Measurements from ENCODE around the gene SNUPN. TPM values are rescaled to one million over a fixed set of nuclear protein-coding genes. Genes with fewer than 3 reads are reported as not detected.

The SNUPN gene
- total RNA-seq, 3 donors from 2014 or later, result 18.7 to 23.9 (median 18.9) TPM

DNA sequence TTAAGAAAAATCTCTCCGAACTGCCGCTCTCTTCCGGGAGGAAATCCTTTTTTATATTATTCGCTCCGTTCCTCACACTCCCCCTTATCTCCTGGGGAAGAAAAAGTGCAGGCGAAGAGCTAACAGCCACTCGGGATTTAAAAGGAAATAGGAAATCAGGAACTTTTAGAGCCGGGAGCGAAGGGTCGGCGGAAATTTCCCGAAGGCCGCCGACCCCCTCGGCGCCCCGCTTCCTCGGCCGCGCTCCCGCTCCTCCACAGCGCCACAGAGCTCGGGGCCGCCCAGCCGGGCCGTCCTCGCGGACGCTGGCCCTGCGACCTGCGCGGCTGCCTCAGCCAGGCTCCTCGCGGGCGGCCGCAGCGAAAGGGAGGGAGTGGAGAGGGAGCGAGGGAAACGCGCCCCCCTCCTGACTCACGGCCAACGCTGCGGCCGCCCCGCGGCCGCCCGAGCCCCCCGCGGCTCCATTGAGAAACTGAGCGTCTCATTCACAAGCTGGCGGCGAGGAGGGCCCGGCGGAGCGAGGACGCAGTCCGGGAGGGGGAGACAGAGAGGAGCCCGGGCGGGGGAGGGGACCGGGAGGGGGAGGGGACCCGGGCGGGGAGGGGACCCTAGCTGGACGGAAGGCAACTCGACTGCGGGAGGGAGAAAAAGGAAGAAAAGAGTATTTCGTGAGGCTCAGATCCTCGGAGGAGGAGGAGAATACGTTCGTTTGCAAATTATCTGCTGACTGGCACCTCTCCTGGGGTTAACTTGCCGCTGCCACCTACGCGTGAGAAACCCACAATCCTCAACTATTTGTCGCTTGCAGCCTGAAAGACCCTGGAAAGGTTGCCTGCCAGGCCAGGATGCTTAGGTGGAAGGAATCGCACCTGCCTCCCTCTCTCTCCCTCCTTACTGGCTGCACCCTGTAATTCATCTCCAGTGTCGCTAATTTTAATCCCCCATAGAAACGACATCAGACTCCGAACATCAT is 46.3 kb downstream of the SNUPN start, which contains the start of gene PTPN9:
PTPN9 (minus strand) TSS at position 368 of the 973 bp plus-strand sequence. CDS start 539 bp downstream, outside the sequence.
- Histone ChIP-seq H3K36me3 (ENCODE audit: low read depth) (no peaks in the 10 kb centered on the region), H3K4me1 (ENCODE audit: low read depth) (peaks cover 16% of the 10 kb centered on the region), H3K4me3 (peak within 1 kb of the TSS; percentile 90), H3K9me3 (no peaks in the 10 kb centered on the region)
- peak; percentile 84 to 87 (median 86) for DNase-seq
- intact Hi-C loops (cut with DNase I, micrococcal nuclease), result no loop called here
- ATAC-seq, result peak; percentile 89
- TF ChIP-seq, protein P1, sequence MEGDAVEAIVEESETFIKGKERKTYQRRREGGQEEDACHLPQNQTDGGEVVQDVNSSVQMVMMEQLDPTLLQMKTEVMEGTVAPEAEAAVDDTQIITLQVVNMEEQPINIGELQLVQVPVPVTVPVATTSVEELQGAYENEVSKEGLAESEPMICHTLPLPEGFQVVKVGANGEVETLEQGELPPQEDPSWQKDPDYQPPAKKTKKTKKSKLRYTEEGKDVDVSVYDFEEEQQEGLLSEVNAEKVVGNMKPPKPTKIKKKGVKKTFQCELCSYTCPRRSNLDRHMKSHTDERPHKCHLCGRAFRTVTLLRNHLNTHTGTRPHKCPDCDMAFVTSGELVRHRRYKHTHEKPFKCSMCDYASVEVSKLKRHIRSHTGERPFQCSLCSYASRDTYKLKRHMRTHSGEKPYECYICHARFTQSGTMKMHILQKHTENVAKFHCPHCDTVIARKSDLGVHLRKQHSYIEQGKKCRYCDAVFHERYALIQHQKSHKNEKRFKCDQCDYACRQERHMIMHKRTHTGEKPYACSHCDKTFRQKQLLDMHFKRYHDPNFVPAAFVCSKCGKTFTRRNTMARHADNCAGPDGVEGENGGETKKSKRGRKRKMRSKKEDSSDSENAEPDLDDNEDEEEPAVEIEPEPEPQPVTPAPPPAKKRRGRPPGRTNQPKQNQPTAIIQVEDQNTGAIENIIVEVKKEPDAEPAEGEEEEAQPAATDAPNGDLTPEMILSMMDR (IDR thresholded peaks at IDR 0.05), result peak; percentile 33

GRCh38 chr15:75578173-75578947 is 47.2 kb downstream of the SNUPN start:
- ATAC-seq (peak; percentile 80), DNase-seq (peak; percentile 48 to 70 (median 62))
- TF ChIP-seq, protein P1 (IDR thresholded peaks at IDR 0.05), result no peak
- peak overlapping the region; percentile 90 for H3K4me3 ChIP-seq
- H3K9me3 ChIP-seq, result no peaks in the 10 kb centered on the region
- intact Hi-C loops (cut with DNase I, micrococcal nuclease), result no loop called here
- H3K4me1 ChIP-seq (ENCODE audit: low read depth), result peaks cover 16% of the 10 kb centered on the region
- no peaks in the 10 kb centered on the region for H3K36me3 ChIP-seq (ENCODE audit: low read depth)

- ATAC-seq, result peak; percentile 15
- H3K4me3 ChIP-seq, result peak overlapping the region; percentile 90
- TF ChIP-seq, protein P1 (IDR thresholded peaks at IDR 0.05), result no peak
- peaks cover 22% of the 10 kb centered on the region for H3K4me1 ChIP-seq (ENCODE audit: low read depth)
- DNase-seq, result peak in 1 of 3 donors; percentile 15
- no peaks in the 10 kb centered on the region for H3K9me3 ChIP-seq
- intact Hi-C loops (cut with DNase I, micrococcal nuclease), result no loop called here
- no peaks in the 10 kb centered on the region for H3K36me3 ChIP-seq (ENCODE audit: low read depth)
These were observed 47.9 kb downstream of the SNUPN start for GRCh38 chr15:75577401-75578172.

DNA sequence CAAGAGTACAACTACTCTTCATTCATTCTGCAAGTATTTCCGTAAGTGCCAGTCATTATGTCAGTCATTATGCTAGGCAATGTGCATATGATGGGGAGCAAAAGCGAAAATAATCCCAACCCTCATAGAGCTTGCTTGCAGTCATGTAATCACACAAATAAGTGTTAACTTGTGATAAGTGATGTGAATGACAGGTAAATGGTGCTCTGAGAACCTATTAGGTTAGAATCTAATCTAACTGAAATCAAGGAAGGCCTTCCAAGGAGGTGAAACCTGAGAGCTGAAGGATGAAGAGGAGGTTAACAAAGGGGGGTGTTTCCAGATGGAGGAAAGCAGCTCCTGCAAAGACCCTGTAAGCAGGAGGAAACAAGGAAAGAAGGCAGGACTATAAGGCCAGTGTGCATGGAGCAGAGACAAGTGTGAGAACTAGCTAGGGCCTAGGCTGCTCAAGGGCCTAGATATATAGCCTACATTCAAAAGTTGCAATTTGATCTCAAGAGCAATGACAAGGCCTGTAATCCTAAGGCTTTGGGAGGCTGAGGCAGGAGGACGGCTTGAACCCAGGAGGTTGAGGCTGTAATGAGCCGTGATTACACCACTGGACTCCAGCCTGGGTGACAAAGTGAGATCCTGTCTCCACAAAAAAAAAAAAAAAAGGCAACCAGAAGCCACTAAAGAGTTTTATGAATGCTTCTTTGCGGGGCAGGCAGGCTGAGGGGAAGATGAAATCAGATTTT is 51.7 kb downstream of the SNUPN start:
- TF ChIP-seq, protein P1 (IDR thresholded peaks at IDR 0.05), result no peak
- no peaks in the 10 kb centered on the region for H3K9me3 ChIP-seq
- peaks cover 17% of the 10 kb centered on the region for H3K4me1 ChIP-seq (ENCODE audit: low read depth)
- intact Hi-C loops (cut with DNase I, micrococcal nuclease), result no loop called here
- no peaks in the 10 kb centered on the region for H3K36me3 ChIP-seq (ENCODE audit: low read depth)
- ATAC-seq, result no peak
- DNase-seq, result no peak
- H3K4me3 ChIP-seq, result no peak overlapping the region

All from mucosa of descending colon (tissue), 3 donors.